Inflammatory macrophage (primary cell): ENCODE measurements around the gene NOL3.

ENCODE experiments used
- DNase-seq, 2 donors: peaks; one replicate each; pipeline ENCODE4 v3.0.0-alpha.2; 2020 to 2022

The NOL3 gene

DNA sequence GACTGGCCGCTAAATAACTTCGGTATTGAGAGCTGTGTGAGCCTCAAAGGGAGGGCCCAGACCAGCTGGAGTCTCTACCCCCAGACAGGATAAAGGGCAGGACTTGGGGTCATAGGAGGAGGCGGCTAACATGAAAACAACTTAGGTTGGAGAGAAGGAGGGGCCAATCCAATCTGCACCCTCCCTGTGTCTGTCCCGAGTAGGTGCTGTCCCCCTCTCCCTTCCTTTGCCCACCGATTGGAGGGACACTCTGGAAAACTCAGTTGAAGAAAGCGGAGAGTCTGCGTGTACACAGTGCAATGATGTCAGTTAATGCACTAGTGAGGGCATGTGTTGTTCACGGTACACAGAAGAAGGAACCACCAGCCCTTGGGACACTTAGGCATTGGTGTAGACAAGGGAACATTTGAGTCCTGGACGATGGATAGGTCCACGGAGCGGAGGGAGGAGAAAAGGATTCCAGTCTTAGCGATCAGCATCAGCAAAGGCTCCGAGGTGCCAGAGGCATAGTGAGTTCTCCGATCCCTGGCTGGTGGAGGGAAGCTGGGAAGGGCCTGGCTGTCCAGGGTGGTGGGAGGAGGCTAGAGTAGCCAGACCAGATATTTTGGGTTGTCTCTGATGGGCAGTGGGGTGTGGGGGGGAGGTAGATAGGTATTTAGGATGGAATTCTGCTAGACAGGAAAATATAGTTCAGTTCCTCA lies 761 bp downstream of the NOL3 start:
- DNase-seq, result peak in 1 of 2 donors; percentile 29

DNA sequence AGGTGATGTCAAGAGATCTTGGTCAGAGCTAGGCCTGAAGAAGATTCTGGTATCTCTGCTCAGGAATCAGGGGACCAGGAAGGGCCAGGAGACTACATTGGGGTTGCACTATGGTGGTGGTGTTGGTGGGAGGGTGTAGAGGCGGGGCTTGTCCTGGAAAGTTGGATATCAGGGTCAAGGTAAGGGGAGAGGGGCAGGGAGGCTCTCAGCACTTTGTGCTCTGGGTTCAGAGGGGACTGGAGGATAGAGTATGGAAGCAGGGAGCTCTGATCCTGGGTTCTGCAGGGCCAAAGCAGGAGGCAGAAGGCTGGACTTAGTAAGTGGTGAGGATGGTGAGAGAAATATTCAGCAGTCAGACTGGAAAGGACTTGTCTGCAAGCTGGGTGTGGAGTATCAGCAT lies 3.0 kb downstream of the NOL3 start:
- DNase-seq, result no peak

- peak; percentile 69 to 71 for DNase-seq
Observed at GRCh38 chr16:67173808-67174705, 3.7 kb downstream of the NOL3 start.

DNA sequence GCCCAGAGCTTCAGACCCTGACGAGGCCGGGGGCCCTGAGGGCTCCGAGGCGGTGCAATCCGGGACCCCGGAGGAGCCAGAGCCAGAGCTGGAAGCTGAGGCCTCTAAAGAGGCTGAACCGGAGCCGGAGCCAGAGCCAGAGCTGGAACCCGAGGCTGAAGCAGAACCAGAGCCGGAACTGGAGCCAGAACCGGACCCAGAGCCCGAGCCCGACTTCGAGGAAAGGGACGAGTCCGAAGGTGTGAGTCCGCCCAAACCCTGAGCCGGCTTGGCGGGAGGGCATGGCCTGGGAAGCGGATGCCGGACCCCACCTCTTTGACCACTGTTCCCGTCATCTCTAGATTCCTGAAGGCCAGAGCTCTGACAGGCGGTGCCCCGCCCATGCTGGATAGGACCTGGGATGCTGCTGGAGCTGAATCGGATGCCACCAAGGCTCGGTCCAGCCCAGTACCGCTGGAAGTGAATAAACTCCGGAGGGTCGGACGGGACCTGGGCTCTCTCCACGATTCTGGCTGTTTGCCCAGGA lies 4.4 kb downstream of the NOL3 start:
- no peak for DNase-seq

GRCh38 chr16:67176662-67177061 lies 6.3 kb downstream of the NOL3 start:
- no peak for DNase-seq

- peak; percentile 37 to 55 for DNase-seq
Observed at GRCh38 chr16:67177743-67178699, 7.7 kb downstream of the NOL3 start.

DNA sequence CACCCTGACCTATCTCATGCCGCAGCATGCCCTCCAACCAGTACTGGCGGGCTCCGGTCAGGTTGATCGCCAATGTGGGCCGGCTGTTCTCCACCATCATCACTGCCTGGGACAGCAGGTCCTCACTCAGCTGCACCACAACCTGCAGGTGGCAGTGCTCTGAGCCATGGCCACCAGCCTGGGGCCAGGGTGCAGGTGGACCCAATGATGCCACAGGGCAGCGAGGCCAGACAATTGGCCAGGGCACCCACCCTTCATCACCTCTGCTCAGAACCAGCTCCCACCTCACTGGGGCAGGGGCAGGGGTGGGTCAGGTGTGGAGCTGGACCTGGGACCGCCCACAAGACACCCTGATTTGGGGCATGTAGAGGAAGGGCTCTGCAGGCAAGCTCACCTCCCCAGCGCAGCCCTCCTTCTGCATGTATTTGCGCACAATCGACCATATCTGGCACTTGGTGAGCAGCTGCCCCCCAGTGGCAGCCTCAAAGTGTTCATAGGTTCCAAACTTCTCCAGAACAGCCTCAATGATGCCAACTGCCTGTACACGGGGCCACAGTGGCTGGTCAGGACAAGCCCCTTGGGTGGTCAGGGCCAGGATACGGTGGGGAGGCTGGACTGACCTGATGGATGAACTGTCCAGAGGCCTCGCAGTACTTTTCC lies 9.2 kb downstream of the NOL3 start:
- DNase-seq, result no peak

GRCh38 chr16:67180166-67180565 lies 9.8 kb downstream of the NOL3 start:
- DNase-seq, result no peak

DNA sequence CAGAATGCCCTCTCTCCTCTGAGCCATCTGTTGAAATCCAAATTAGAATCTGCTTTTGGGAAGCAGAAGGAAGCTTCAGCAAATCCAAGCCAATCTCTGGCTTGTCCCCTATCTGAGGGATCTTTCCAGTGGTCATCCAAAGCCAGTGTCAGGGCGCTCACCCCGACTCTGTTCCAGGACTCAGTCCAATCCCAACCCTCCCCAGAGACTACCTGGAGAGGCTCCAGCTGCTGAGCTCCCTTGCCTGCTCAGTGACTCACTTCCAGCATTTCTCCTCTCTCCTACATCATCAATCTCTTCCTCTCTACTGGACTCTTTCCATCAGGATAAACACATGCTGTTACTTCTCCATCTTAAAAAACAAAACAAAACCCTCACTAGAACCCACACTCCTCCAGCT lies 11.0 kb downstream of the NOL3 start:
- peak in 1 of 2 donors; percentile 19 for DNase-seq

DNA sequence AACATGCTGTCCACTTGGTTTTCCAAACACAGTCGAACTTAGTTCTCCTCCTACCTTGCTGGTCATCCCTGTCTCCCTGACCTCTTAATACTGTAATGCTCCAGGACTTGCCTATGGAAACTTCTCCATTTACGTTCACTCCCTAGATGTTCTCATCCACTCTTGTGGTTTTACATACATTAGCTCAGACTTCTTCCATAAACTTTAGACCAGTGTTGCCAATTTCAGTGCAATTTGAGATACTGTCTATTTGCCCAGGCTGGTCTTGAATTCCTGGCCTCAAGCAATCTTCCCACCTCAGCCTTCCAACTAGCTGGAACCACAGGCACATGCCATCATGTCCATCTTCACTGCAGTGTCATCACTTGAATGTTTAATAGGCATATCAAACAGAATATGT lies 11.9 kb downstream of the NOL3 start:
- peak in 1 of 2 donors; percentile 14 for DNase-seq

- DNase-seq, result no peak
Observed at GRCh38 chr16:67183284-67183626, 12.9 kb downstream of the NOL3 start.

DNA sequence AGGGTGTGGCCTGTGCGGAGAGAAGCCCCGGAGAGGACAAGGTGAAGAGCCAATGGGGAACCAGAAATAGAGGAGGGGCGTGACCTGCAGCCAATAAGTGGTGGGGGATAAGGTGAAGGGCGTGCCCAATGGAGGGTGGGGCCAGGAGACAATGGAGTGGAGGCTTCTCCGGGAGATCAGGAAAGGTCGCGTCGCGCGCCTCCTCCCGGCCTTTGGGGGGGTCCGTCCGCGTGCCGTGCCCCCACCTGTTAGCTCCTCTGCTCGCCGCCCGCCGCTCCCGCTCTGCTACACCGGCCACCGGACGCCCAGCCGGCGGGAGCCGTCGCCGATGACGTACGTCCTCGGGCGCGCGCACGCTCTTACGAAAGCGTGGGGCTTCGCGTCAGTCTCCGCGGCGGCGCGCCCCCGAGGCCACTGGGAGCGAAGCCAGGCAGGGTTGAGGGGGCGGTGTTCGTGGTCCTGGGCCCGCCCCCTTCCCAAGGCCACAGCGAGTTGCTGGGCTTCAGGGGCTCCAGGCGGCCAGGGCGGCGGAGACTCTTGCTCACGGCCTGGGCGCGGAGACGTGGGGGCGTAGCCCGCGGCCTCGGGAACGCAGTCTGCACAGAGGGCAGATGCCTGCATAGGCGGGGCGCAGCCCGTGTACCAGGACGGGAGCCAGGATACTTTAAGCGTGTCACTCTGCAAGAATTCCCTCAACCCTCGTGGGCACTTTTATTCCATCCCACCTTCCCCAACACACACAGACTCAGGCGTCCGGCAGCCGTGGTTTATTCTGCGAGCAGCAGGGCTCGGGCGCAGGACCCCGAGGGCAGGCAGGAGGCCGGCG lies 13.5 kb downstream of the NOL3 start, which contains the start of gene MATCAP1:
MATCAP1 (minus strand) TSS at position 337 of the 826 bp plus-strand sequence. CDS start 3,353 bp downstream, outside the sequence.
- DNase-seq, result peak; percentile 96

GRCh38 chr16:67184453-67184994 lies 14.2 kb downstream of the NOL3 start:
- no peak for DNase-seq

DNA sequence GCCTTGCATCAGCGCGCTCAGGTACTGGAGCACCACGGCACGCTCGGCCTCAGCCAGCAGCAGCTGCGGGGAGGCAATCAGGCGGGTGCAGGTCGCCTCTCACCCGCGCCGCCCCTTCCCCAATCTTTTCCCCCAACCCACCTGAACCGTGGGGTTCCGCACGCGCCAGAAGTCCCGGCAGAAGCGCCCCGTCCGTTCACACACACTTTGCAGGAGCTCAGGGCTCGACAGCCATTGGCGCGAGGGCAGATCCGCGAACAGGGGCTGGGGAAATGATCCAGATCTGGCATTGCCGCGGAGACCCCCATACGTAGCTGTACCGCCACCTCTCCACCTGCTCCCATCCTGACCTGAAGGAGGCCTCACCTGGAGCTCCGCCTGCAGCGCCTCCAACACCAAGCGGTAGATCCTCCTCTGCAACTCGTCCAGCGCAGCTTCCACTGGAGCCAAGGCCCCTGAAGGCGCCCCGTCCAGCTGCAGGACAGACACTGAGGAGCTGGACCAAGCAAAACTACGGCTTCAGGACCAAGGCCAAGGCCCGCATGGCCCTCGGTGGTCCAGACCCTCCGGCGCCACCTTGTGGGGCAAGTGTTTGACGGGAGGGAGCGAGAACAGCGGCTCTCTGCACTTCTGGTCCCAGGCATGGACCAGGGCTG lies 14.8 kb downstream of the NOL3 start:
- peak; percentile 85 to 90 for DNase-seq

DNA sequence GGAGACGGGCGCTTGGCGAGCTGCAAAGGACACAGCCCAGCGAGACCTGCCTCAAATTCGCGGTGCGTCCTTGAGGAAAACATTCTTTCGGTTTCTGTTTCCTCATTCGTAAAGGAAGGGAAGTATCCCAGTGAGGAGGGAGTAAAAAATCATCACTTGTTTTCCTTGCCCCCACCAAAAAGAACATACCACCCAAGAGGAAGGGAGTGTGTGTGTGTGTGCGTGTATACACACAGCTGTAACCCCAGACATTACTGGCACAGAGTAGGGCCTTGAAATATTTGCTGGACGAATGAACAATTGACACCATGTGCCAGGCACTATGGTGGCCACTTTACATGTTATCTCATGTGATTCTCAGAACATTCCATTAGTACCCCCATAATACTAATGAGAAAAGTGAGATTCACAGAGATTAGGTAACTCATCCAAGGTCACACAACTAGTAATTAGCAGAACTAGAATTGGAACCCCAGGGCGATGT lies 15.4 kb downstream of the NOL3 start:
- DNase-seq, result no peak

GRCh38 chr16:67186550-67186950 lies 16.2 kb downstream of the NOL3 start:
- no peak for DNase-seq

GRCh38 chr16:67187175-67187890 lies 17.0 kb downstream of the NOL3 start:
- no peak for DNase-seq

GRCh38 chr16:67188323-67188722 lies 18.0 kb downstream of the NOL3 start:
- DNase-seq, result no peak

GRCh38 chr16:67188798-67189197 lies 18.5 kb downstream of the NOL3 start:
- DNase-seq, result no peak
